Stimulated activated CD4-positive, alpha-beta T cell treated with anti-CD3 and anti-CD28 coated beads, Interleukin-15, amount 100 ng/mL, for 24 hours (primary cell): Measurements from ENCODE around the gene ARHGAP23.

Experiments
- DNase-seq: peaks from one replicate; pipeline ENCODE4 v3.0.0-alpha.2; 2020

The ARHGAP23 gene

GRCh38 chr17:38532451-38532850 is 104.2 kb downstream of the ARHGAP23 start:
- DNase-seq: no peak

GRCh38 chr17:38533241-38533640 is 105.0 kb downstream of the ARHGAP23 start:
- no peak for DNase-seq

- DNase-seq: no peak
Observed at GRCh38 chr17:38533866-38534497, 105.7 kb downstream of the ARHGAP23 start.

- DNase-seq: no peak
Observed at GRCh38 chr17:38534498-38534885, 106.2 kb downstream of the ARHGAP23 start.

- DNase-seq: no peak
Observed at GRCh38 chr17:38535886-38536285, 107.6 kb downstream of the ARHGAP23 start.

- DNase-seq: no peak
Observed at GRCh38 chr17:38536661-38537060, 108.4 kb downstream of the ARHGAP23 start.

GRCh38 chr17:38538906-38539305 is 110.6 kb downstream of the ARHGAP23 start:
- no peak for DNase-seq

GRCh38 chr17:38539386-38539785 is 111.1 kb downstream of the ARHGAP23 start:
- DNase-seq: no peak

- DNase-seq: no peak
Observed at GRCh38 chr17:38540514-38541045, 112.3 kb downstream of the ARHGAP23 start.

GRCh38 chr17:38541281-38541680 is 113.0 kb downstream of the ARHGAP23 start:
- no peak for DNase-seq

GRCh38 chr17:38542286-38542685 is 114.0 kb downstream of the ARHGAP23 start:
- no peak for DNase-seq

GRCh38 chr17:38543403-38544174 is 115.3 kb downstream of the ARHGAP23 start:
- no peak for DNase-seq

- DNase-seq: no peak
Observed at GRCh38 chr17:38544175-38544838, 116.0 kb downstream of the ARHGAP23 start.

GRCh38 chr17:38544839-38545209 is 116.6 kb downstream of the ARHGAP23 start:
- DNase-seq: no peak

- no peak for DNase-seq
Observed at GRCh38 chr17:38545531-38546225, 117.4 kb downstream of the ARHGAP23 start.

- no peak for DNase-seq
Observed at GRCh38 chr17:38546396-38546795, 118.1 kb downstream of the ARHGAP23 start.

GRCh38 chr17:38547444-38547843 is 119.2 kb downstream of the ARHGAP23 start:
- no peak for DNase-seq

GRCh38 chr17:38549285-38549684 is 121.0 kb downstream of the ARHGAP23 start:
- no peak for DNase-seq

- no peak for DNase-seq
Observed at GRCh38 chr17:38550661-38551060, 122.4 kb downstream of the ARHGAP23 start.

GRCh38 chr17:38551121-38551520 is 122.9 kb downstream of the ARHGAP23 start:
- no peak for DNase-seq

GRCh38 chr17:38552343-38552742 is 124.1 kb downstream of the ARHGAP23 start:
- no peak for DNase-seq

- no peak for DNase-seq
Observed at GRCh38 chr17:38554430-38555350, 126.4 kb downstream of the ARHGAP23 start.
